Ishikawa (cell line): Measurements from ENCODE around the gene MAML2.

Experiments used
- CEBPB ChIP-seq: IDR thresholded peaks from 2 replicates; pipeline ENCODE4 v1.6.1; 2012
- CREB1 ChIP-seq: IDR thresholded peaks from 2 replicates; pipeline ENCODE4 v1.6.1; 2012; ENCODE audit warnings: low read depth
- EGR1 ChIP-seq: IDR thresholded peaks from 2 replicates; pipeline ENCODE4 v1.6.1; 2012
- EP300 ChIP-seq: IDR thresholded peaks from 2 replicates; pipeline ENCODE4 v1.6.1; 2012; ENCODE audit warnings: borderline replicate concordance
- FOXM1 ChIP-seq: IDR thresholded peaks from 2 replicates; pipeline ENCODE4 v1.6.1; 2012; ENCODE audit warnings: low read depth, borderline replicate concordance
- MAX ChIP-seq: IDR thresholded peaks from 2 replicates; pipeline ENCODE4 v1.6.1; 2012
- RAD21 ChIP-seq: IDR thresholded peaks from 2 replicates; pipeline ENCODE4 v1.6.1; 2012; ENCODE audit warnings: low read depth
- TAF1 ChIP-seq: IDR thresholded peaks from 2 replicates; pipeline ENCODE4 v1.6.1; 2012; ENCODE audit warnings: low read depth, mild to moderate bottlenecking
- TCF12 ChIP-seq: IDR thresholded peaks from 2 replicates; pipeline ENCODE4 v1.6.1; 2012; ENCODE audit warnings: low read depth
- TEAD4 ChIP-seq: IDR thresholded peaks from 2 replicates; pipeline ENCODE4 v1.6.1; 2012
- USF1 ChIP-seq: IDR thresholded peaks from 2 replicates; pipeline ENCODE4 v1.6.1; 2012
- YY1 ChIP-seq: IDR thresholded peaks from 2 replicates; pipeline ENCODE4 v1.6.1; 2012; ENCODE audit warnings: low read depth
- TF ChIP-seq, protein P1 (sequence below): IDR thresholded peaks from 2 replicates; pipeline ENCODE4 v1.6.1; 2012; ENCODE audit warnings: low read depth, mild to moderate bottlenecking

GRCh38 chr11:96056576-96056975, 286.4 kb downstream of the MAML2 start:
- TF ChIP-seq FOXM1 (no peak), YY1 (no peak), MAX (no peak), EP300 (no peak), TCF12 (no peak), CEBPB (no peak), RAD21 (no peak), TAF1 (no peak), TEAD4 (no peak), USF1 (no peak), CREB1 (no peak), EGR1 (no peak)
- TF ChIP-seq, protein P1, sequence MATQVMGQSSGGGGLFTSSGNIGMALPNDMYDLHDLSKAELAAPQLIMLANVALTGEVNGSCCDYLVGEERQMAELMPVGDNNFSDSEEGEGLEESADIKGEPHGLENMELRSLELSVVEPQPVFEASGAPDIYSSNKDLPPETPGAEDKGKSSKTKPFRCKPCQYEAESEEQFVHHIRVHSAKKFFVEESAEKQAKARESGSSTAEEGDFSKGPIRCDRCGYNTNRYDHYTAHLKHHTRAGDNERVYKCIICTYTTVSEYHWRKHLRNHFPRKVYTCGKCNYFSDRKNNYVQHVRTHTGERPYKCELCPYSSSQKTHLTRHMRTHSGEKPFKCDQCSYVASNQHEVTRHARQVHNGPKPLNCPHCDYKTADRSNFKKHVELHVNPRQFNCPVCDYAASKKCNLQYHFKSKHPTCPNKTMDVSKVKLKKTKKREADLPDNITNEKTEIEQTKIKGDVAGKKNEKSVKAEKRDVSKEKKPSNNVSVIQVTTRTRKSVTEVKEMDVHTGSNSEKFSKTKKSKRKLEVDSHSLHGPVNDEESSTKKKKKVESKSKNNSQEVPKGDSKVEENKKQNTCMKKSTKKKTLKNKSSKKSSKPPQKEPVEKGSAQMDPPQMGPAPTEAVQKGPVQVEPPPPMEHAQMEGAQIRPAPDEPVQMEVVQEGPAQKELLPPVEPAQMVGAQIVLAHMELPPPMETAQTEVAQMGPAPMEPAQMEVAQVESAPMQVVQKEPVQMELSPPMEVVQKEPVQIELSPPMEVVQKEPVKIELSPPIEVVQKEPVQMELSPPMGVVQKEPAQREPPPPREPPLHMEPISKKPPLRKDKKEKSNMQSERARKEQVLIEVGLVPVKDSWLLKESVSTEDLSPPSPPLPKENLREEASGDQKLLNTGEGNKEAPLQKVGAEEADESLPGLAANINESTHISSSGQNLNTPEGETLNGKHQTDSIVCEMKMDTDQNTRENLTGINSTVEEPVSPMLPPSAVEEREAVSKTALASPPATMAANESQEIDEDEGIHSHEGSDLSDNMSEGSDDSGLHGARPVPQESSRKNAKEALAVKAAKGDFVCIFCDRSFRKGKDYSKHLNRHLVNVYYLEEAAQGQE, result no peak
